Kidney (tissue), 14 donors: Measurements from ENCODE around the gene NPL. TPM values are rescaled to one million over a fixed set of nuclear protein-coding genes. Genes with fewer than 3 reads are reported as not detected.

Experiments
- DNase-seq, 5 donors: peaks; one replicate each; pipeline ENCODE4 v3.0.0-alpha.2; 2013 to 2020
- FAIRE-seq: peaks from 2 replicates; lab custom pipeline; 2012; peaks lifted over from hg19 to GRCh38; lab: Jason Lieb, UNC
- H3K27ac ChIP-seq, 2 donors: one replicate each; pipeline ENCODE4 v1.7.0; 2013; ENCODE audit warnings: low read depth in 2 of 2, low read length in 2 of 2, inconsistent platforms in 1 of 2
- H3K27me3 ChIP-seq: one replicate; pipeline ENCODE4 v1.7.1; 2013; ENCODE audit warnings: low read length, inconsistent platforms; ENCODE audit not compliant: control insufficient read depth, insufficient read depth
- H3K36me3 ChIP-seq, 3 donors: one replicate each; pipeline versions ENCODE4 v1.7.0 to v1.7.1; 2013; ENCODE audit warnings: low read length in 3 of 3, control low read depth in 1 of 3, inconsistent platforms in 1 of 3; ENCODE audit not compliant: insufficient read depth in 3 of 3, control insufficient read depth in 2 of 3
- H3K4me1 ChIP-seq, 3 donors: one replicate each; pipeline versions ENCODE4 v1.7.0 to v1.7.1; 2013; ENCODE audit warnings: low read length in 3 of 3, inconsistent platforms in 1 of 3, low read depth in 1 of 3; ENCODE audit not compliant: control insufficient read depth in 2 of 3, insufficient read depth in 2 of 3
- H3K4me3 ChIP-seq, 3 donors: one replicate each; pipeline versions ENCODE4 v1.7.0 to v1.8.1; 2013; ENCODE audit warnings: low read length in 3 of 3, control low read depth in 1 of 3, inconsistent platforms in 1 of 3
- H3K9ac ChIP-seq, 3 donors: one replicate each; pipeline versions ENCODE4 v1.7.0 to v1.7.1; 2013; ENCODE audit warnings: low read length in 3 of 3, control low read depth in 1 of 3, inconsistent platforms in 1 of 3
- H3K9me3 ChIP-seq, 3 donors: one replicate each; pipeline versions ENCODE4 v1.7.0 to v1.7.1; 2013; ENCODE audit warnings: low read length in 3 of 3, control low read depth in 1 of 3, inconsistent platforms in 1 of 3; ENCODE audit not compliant: control insufficient read depth in 2 of 3, insufficient read depth in 1 of 3
- CTCF ChIP-seq: IDR thresholded peaks from 3 replicates; pipeline ENCODE4 v1.5.1; 2012; ENCODE audit warnings: mild to moderate bottlenecking, moderate library complexity, borderline replicate concordance; ENCODE audit not compliant: insufficient read depth; ENCODE audit errors: extremely low read depth
- intact Hi-C: fragments of 100-400 bp; cut with DNase I; formaldehyde crosslinking; loops from one replicate; pipeline ENCODE4 v1.11.1; 2022
- polyA plus RNA-seq: library from polyadenylated mRNA; stranded (reverse); fragments of 350-450 nt; fragmentation: Illumina TruSeq; extraction: RNeasy Lipid Tissue Mini Kit (QIAGEN cat#74804); gene quantifications from one replicate; pipeline ENCODE4 v1.2.3, GENCODE V29; 2014; ENCODE audit warnings: low read depth, low replicate concordance; ENCODE audit not compliant: insufficient read depth
- total RNA-seq: library from RNA; stranded (reverse); fragmentation: NEBNext Ultra II Directional; extraction: Animal tissue kit (Norgen Biotek cat#: 25700); gene quantifications from one replicate; pipeline ENCODE4 v1.2.1, GENCODE V29; 2021
- donor health status: control.
- donor health status: control.
- donor health status: control.
- donor health status: control.
- donor health status: control.
- donor health status: DM: yes; HTN: yes; CAD: no.
- donor health status: Normal renal cell carcinoma (clear cell type).

NPL gene
- total and polyA plus RNA-seq, 2 donors from 2014 or later = 15.7 to 69.4 TPM

GRCh38 chr1:182752077-182752988, 37.2 kb upstream of the NPL start:
- H3K36me3 ChIP-seq = no peaks in the 10 kb centered on the region
- FAIRE-seq (no peak), DNase-seq (peak in 4 of 5 donors; percentile 82 to 89 (median 89))
- H3K27me3 ChIP-seq = no peaks in the 10 kb centered on the region
- peak overlapping the region in 1 of 2 donors; percentile 17 for H3K27ac ChIP-seq
- H3K9ac ChIP-seq = no peak overlapping the region
- no peaks in the 10 kb centered on the region for H3K9me3 ChIP-seq
- peaks cover 0 to 2% (median 0%) of the 10 kb centered on the region in 3 donors for H3K4me1 ChIP-seq
- no peak for TF ChIP-seq CTCF
- intact Hi-C loops = no loop called here
- H3K4me3 ChIP-seq = no peak overlapping the region

- H3K4me1 ChIP-seq = peaks cover 0 to 2% (median 0%) of the 10 kb centered on the region in 3 donors
- H3K4me3 ChIP-seq = no peak overlapping the region
- no peaks in the 10 kb centered on the region for H3K36me3 ChIP-seq
- intact Hi-C loops = no loop called here
- no peak for FAIRE-seq
- H3K27me3 ChIP-seq = no peaks in the 10 kb centered on the region
- no peaks in the 10 kb centered on the region for H3K9me3 ChIP-seq
- TF ChIP-seq CTCF = no peak
- no peak for DNase-seq
- no peak overlapping the region for H3K27ac ChIP-seq
- no peak overlapping the region for H3K9ac ChIP-seq
Observed at GRCh38 chr1:182754087-182754486, 35.5 kb upstream of the NPL start.

- Histone ChIP-seq H3K27me3 (no peaks in the 10 kb centered on the region), H3K9me3 (no peaks in the 10 kb centered on the region), H3K4me1 (peaks cover 0 to 2% (median 0%) of the 10 kb centered on the region in 3 donors), H3K36me3 (no peaks in the 10 kb centered on the region), H3K4me3 (no peak overlapping the region), H3K9ac (no peak overlapping the region), H3K27ac (no peak overlapping the region)
- TF ChIP-seq CTCF = no peak
- FAIRE-seq (no peak), DNase-seq (no peak)
- intact Hi-C loops = no loop called here
Observed at GRCh38 chr1:182754543-182755314, 34.8 kb upstream of the NPL start.
